ENCODE measurements around the gene HM13. TPM values are rescaled to one million over a fixed set of nuclear protein-coding genes. Genes with fewer than 3 reads are reported as not detected.

Gene HM13
- total and polyA plus RNA-seq, 2 of the 4 experiments (the other 2 are of a cell fraction): 53.2 to 203 TPM

DNA sequence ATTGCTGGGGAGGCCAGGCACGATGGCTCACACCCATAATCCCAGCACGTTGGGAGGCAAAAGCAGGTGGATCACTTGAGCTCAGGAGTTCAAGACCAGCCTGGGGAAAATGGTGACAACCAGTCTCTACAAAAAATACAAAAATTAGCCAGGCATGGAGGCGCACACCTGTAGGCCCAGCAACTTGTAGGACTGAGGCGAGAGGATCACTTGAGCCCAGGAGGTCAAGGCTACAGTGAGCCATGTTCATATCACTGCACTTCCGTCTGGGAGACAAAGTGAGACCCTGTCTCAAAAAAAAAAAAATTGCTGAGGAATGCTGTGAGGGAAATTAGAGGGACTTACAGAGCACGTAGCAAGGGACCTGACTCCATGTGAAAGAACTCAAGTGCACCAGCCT is 50.0 kb downstream of the HM13 start:
- peaks cover 10 to 40% of the 10 kb centered on the region in 2 experiments for H3K79me1 ChIP-seq (ENCODE audit: low read depth in 1 of 2, low read length in 2 of 2)
- H2BK5ac ChIP-seq (ENCODE audit: low read depth, low read length, poor library complexity, severe bottlenecking): no peak overlapping the region
- no peak overlapping the region for H3K18ac ChIP-seq (ENCODE audit: low read depth, low read length)
- in situ Hi-C loops (cut with MboI; ENCODE audit: low sequenced_read_pairs) (loop anchor here (5.0 kb wide), 2 partner anchors 43 to 158 kb away; partner anchors contain the start of genes BCL2L1 and ID1), intact Hi-C loops (cut with micrococcal nuclease) (no loop called here), dilution Hi-C loops (cut with HindIII; ENCODE audit: low sequenced_read_pairs, unreplicated experiment) (no loop called here)
- H4K20me1 ChIP-seq (ENCODE audit: insufficient read depth, low read length): peaks cover 13% of the 10 kb centered on the region
- no peak overlapping the region for H2BK20ac ChIP-seq (ENCODE audit: low read depth, low read length)
- no peak overlapping the region for H3K27ac ChIP-seq (ENCODE audit: insufficient read depth, low read length)
- ATAC-seq (ENCODE audit: low read depth): no peak
- H3K4me1 ChIP-seq (ENCODE audit: control insufficient read depth, insufficient read depth, low read length): peaks cover 30% of the 10 kb centered on the region
- H3K4me2 ChIP-seq (ENCODE audit: low read depth, low read length): no peak overlapping the region
- no peak overlapping the region for H2AK5ac ChIP-seq (ENCODE audit: low read depth, low read length)
- no peak overlapping the region for H3K4ac ChIP-seq (ENCODE audit: low read depth, low read length)
- no peaks in the 10 kb centered on the region for H3K9me3 ChIP-seq (ENCODE audit: control insufficient read depth, insufficient read depth, low read length)
- no peak overlapping the region for H2BK15ac ChIP-seq (ENCODE audit: low read depth, low read length)
- no peak overlapping the region for H4K5ac ChIP-seq (ENCODE audit: low read depth, low read length)
- 100% methylated on average over 1 of the region's 6 CpGs; no CpG with 5 or more reads in 1 of the 2 experiments for WGBS, 2 experiments (ENCODE audit: extremely low coverage in 2 of 2, insufficient read length in 1 of 2)
- BruUV-seq (replicated peaks): no TSS peak
- no peak overlapping the region for H4K8ac ChIP-seq (ENCODE audit: low read depth in 2 of 2, low read length in 2 of 2)
- DNase-seq: no peak
- no peak overlapping the region for H3K23ac ChIP-seq (ENCODE audit: low read depth, low read length)
- ChIA-PET CTCF (interaction anchor here (2.7 kb wide), 1 partner anchor 49 kb away, joined by 12 read pairs; no protein-coding TSS in a partner anchor), POLR2A (ENCODE audit: unreplicated experiment) (no interaction called here)
- H2AK9ac ChIP-seq (replicated peaks; ENCODE audit: low read depth, low read length, poor library complexity): no peak overlapping the region
- H3K14ac ChIP-seq (replicated peaks; ENCODE audit: low read depth, low read length): no peak overlapping the region
- peaks cover 44% of the 10 kb centered on the region for H3K36me3 ChIP-seq (ENCODE audit: control insufficient read depth, insufficient read depth, low read length)
- no peak overlapping the region for H2BK120ac ChIP-seq (ENCODE audit: low read depth, low read length)
- no peak overlapping the region for H3K9ac ChIP-seq (ENCODE audit: low read depth, low read length)
- H3K9me1 ChIP-seq (ENCODE audit: insufficient read depth, low read length): peaks cover 11% of the 10 kb centered on the region
- H3K4me3 ChIP-seq (ENCODE audit: insufficient read depth, low read depth, low read length): no peak overlapping the region
- no peak overlapping the region for H2AFZ ChIP-seq (replicated peaks; ENCODE audit: low read length, poor library complexity)
- no peak overlapping the region for H4K91ac ChIP-seq (ENCODE audit: insufficient read depth, low read depth, low read length)
- no peak for TF ChIP-seq MAZ (IDR thresholded peaks at IDR 0.05; ENCODE audit: borderline replicate concordance, low read depth, low read length)
- no peak for TF ChIP-seq SMC3 (IDR thresholded peaks at IDR 0.05; ENCODE audit: low read depth, low read length)
- no peak for TF ChIP-seq CHD1 (IDR thresholded peaks at IDR 0.05; ENCODE audit: low read depth, low read length)
- no peak overlapping the region for H3K56ac ChIP-seq (ENCODE audit: extremely low read depth, insufficient read depth, low read length)
- H3K27me3 ChIP-seq (ENCODE audit: control insufficient read depth, insufficient read depth, low read length): no peaks in the 10 kb centered on the region

All from IMR-90 (cell line).